ENCODE results near the gene CCDC88A.

DNA sequence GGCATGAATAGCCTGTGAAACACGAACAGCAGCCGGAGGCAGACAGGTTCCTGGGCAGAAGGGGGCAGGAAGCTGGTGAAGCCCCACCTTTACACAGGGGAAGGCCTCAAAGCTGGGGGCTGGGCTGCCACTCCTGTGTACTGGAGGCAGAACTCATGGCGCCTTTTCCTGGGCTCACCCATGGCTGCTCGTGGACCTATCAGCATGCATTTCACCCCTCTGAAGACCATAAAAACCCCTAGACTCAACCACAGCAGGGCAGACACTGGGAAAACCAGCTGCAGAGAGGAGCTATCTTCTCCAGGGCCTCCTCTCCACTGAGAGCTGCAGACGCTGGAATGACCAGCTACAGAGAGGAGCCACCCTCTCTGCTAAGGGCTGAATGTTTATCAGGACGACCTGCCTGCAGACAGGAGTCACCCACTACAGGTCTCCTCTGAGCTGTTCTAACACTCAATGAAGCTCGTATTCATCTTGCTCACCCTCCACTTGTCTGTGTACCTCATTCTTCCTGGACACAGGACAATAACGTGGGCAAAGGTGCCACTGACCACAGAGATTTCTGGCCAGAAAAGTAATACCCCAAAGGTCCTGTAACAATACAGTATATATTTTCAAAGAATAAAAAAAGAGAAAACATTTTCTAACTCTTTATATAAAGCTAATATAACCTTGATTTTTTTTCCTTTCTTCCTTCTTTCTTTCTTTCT is 18.9 kb upstream of the CCDC88A start:
- TF ChIP-seq SIN3A (IDR thresholded peaks at IDR 0.05; ENCODE audit: borderline replicate concordance, insufficient read depth, low read length) (no peak), TAF1 (IDR thresholded peaks at IDR 0.05; ENCODE audit: borderline replicate concordance, insufficient read depth, low read length) (no peak)
- TF ChIP-seq, protein P1, sequence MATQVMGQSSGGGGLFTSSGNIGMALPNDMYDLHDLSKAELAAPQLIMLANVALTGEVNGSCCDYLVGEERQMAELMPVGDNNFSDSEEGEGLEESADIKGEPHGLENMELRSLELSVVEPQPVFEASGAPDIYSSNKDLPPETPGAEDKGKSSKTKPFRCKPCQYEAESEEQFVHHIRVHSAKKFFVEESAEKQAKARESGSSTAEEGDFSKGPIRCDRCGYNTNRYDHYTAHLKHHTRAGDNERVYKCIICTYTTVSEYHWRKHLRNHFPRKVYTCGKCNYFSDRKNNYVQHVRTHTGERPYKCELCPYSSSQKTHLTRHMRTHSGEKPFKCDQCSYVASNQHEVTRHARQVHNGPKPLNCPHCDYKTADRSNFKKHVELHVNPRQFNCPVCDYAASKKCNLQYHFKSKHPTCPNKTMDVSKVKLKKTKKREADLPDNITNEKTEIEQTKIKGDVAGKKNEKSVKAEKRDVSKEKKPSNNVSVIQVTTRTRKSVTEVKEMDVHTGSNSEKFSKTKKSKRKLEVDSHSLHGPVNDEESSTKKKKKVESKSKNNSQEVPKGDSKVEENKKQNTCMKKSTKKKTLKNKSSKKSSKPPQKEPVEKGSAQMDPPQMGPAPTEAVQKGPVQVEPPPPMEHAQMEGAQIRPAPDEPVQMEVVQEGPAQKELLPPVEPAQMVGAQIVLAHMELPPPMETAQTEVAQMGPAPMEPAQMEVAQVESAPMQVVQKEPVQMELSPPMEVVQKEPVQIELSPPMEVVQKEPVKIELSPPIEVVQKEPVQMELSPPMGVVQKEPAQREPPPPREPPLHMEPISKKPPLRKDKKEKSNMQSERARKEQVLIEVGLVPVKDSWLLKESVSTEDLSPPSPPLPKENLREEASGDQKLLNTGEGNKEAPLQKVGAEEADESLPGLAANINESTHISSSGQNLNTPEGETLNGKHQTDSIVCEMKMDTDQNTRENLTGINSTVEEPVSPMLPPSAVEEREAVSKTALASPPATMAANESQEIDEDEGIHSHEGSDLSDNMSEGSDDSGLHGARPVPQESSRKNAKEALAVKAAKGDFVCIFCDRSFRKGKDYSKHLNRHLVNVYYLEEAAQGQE (IDR thresholded peaks at IDR 0.05; ENCODE audit: insufficient read depth in 1 of 2, low read depth in 2 of 2, low read length in 2 of 2), result no peak
